ACC112 (cell line): ENCODE data around the gene KCP.
"Not testable (repeated sequence)": the region's sequence is repeated elsewhere in the genome, so short reads cannot be mapped to it uniquely, and the experiment has no call there.

Experiments
- H2AFZ ChIP-seq: fragments of 200-600 bp; sonication (generic); one replicate; pipeline ENCODE4 v1.6.0; 2017; ENCODE audit warnings: antibody characterized with exemption, low read length; ENCODE audit not compliant: unreplicated experiment
- H3K27ac ChIP-seq: fragments of 200-600 bp; sonication (generic); 2 replicates; pipeline ENCODE4 v1.5.1; 2014; ENCODE audit warnings: low read depth, mild to moderate bottlenecking, antibody characterized with exemption, low read length, moderate library complexity
- H3K27me3 ChIP-seq: fragments of 200-600 bp; sonication (generic); 2 replicates; pipeline ENCODE4 v1.6.1; 2014; ENCODE audit warnings: mild to moderate bottlenecking, antibody characterized with exemption, low read length, moderate library complexity, mixed read lengths; ENCODE audit not compliant: insufficient read depth
- H3K36me3 ChIP-seq: fragments of 200-600 bp; sonication (generic); 2 replicates; pipeline ENCODE4 v1.6.1; 2016; ENCODE audit warnings: mild to moderate bottlenecking, antibody characterized with exemption, low read length, moderate library complexity, mixed read lengths; ENCODE audit not compliant: insufficient read depth
- H3K4me1 ChIP-seq: fragments of 200-600 bp; sonication (generic); one replicate; pipeline ENCODE4 v1.6.1; 2016; ENCODE audit warnings: low read length, mixed read lengths; ENCODE audit not compliant: insufficient read depth, unreplicated experiment, control insufficient read depth
- H3K4me3 ChIP-seq: fragments of 200-600 bp; sonication (generic); 2 replicates; pipeline ENCODE4 v1.5.1; 2014; ENCODE audit warnings: mild to moderate bottlenecking, low read depth, low read length
- H3K79me2 ChIP-seq: fragments of 200-600 bp; sonication (generic); one replicate; pipeline ENCODE4 v1.6.0; 2016; ENCODE audit warnings: low read length; ENCODE audit not compliant: control insufficient read depth, unreplicated experiment, insufficient read depth

KCP gene

GRCh38 chr7:128912709-128913495 lies 2.4 kb upstream of the KCP start:
- H3K4me1 ChIP-seq, H3K79me2 ChIP-seq, H3K4me3 ChIP-seq, H3K36me3 ChIP-seq, H2AFZ ChIP-seq, H3K27ac ChIP-seq: not testable (repeated sequence)
- peaks cover 77% of the 10 kb centered on the region for H3K27me3 ChIP-seq

DNA sequence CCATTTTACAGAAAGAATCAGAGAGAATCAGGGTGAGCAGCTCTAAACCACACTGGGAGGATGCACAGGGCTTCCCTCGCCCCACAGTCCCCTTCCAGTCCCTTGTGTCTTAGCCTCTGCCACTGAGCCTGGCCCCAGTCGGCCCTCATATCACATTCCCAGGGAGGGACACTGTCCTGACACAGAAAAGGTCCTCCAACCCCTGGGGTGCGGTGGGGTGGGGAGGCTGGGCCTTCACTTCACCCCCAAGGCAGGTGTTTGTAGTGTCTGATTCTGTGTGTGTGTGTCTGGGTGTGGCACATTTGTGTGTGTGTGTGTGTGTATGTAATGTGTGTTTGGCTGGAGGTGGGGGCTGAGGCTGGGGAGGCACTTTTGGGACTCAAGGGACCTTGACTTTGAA lies 1.8 kb upstream of the KCP start:
- no peak overlapping the region for H2AFZ ChIP-seq
- no peaks in the 10 kb centered on the region for H3K4me1 ChIP-seq
- no peak overlapping the region for H3K27ac ChIP-seq
- peaks cover 80% of the 10 kb centered on the region for H3K27me3 ChIP-seq
- no peaks in the 10 kb centered on the region for H3K36me3 ChIP-seq
- H3K79me2 ChIP-seq = no peaks in the 10 kb centered on the region
- no peak overlapping the region for H3K4me3 ChIP-seq

DNA sequence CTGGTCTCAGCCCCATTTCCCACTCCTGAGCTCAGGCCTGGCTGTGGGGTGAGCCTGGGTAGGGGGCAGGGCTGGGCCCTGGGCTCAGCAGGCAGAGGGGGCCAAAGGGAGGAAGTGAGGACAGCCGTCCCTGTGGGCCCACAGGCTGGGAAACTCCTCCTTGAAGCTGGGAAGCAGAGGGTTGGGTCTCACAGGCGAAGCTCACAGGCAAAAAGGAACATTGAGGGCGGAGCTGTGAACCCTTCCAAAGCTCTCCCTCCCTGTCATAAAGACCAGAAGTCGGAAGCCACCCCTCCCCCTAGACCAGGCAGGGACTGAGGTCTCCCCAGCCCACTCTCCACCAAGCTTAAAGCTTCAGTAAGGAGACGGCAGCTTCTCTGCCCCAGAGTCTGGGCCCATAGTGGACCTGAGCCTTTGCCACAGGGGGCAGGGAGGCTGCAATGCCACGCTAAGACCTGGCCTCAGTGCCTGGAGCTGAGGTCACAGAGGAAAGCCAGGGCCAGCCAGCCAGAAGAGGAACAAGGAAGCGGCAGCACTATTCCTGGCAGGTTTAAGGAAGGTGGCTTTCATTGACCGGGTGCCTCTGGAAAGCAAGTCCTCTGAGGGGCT lies 1.0 kb upstream of the KCP start:
- no peaks in the 10 kb centered on the region for H3K4me1 ChIP-seq
- no peaks in the 10 kb centered on the region for H3K79me2 ChIP-seq
- no peaks in the 10 kb centered on the region for H3K36me3 ChIP-seq
- no peak overlapping the region for H3K4me3 ChIP-seq
- H3K27me3 ChIP-seq = peaks cover 78% of the 10 kb centered on the region
- H2AFZ ChIP-seq = no peak overlapping the region
- no peak overlapping the region for H3K27ac ChIP-seq

DNA sequence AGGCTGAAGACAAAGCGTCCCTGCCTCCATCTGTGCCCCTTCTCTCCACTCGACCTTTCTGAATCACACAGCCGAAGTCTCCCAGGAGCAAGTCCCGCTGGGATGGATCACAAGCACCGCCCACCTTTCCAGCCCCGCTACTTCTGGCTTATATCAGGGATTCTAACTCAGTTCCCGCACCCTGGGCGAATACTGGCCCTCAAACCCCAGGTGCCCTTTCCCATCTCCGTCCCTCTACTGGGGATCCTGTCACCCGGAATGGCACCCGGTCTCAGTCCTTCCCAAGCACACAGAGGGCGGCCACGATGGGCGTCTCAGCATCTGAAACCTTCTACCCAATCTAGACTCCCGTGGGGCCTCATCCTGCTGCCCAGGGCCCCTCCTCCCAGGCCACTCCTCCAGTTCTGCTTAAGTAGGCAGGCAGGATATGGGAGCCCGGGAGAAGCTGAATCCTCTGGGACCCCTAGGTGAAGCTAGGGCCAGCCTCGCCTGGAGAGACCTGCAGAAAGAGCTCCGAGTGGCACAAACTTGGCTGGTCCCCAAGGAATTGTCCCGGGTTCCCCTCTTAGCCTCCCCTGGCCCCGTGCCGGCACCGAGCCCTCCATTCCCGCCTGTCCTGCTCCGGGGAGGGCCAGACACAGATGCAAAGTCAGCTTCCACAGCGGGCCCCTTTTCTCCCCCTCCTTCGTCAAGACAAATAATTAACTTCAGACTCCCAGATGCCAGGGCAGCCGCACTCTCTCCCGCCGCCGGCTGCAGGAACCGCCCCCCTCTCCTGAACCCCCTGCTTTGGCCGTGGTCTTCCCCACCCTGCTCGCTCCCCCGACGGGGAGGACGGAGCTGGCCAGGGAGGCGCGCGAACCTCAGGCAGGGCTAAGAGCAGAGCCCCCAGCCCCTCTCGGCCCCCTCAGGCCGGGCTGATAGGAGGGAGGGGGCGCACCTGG lies 612 bp downstream of the KCP start:
- Histone ChIP-seq H3K4me3 (peak overlapping the region; percentile 11; the same call in 1 of the 2 replicates), H3K27me3 (peaks cover 68% of the 10 kb centered on the region), H2AFZ (no peak overlapping the region)

GRCh38 chr7:128908750-128909624 lies 1.5 kb downstream of the KCP start:
- H2AFZ ChIP-seq = no peak overlapping the region
- H3K79me2 ChIP-seq = no peaks in the 10 kb centered on the region
- H3K27me3 ChIP-seq = peaks cover 59% of the 10 kb centered on the region
- H3K36me3 ChIP-seq = no peaks in the 10 kb centered on the region
- no peak overlapping the region for H3K27ac ChIP-seq
- no peak overlapping the region for H3K4me3 ChIP-seq
- no peaks in the 10 kb centered on the region for H3K4me1 ChIP-seq

More for the DNA sequence above, 612 bp downstream of the KCP start:
- Histone ChIP-seq H3K36me3 (no peaks in the 10 kb centered on the region), H3K4me1 (no peaks in the 10 kb centered on the region), H3K79me2 (no peaks in the 10 kb centered on the region), H3K27ac (no peak overlapping the region)

GRCh38 chr7:128906766-128907559 lies 3.5 kb downstream of the KCP start:
- Histone ChIP-seq H3K79me2 (no peaks in the 10 kb centered on the region), H3K4me1 (peaks cover 9% of the 10 kb centered on the region), H3K36me3 (no peaks in the 10 kb centered on the region), H3K27me3 (peaks cover 49% of the 10 kb centered on the region), H3K27ac (no peak overlapping the region), H3K4me3 (no peak overlapping the region), H2AFZ (no peak overlapping the region)

GRCh38 chr7:128906001-128906765 lies 4.3 kb downstream of the KCP start:
- Histone ChIP-seq H3K27me3 (peaks cover 41% of the 10 kb centered on the region), H3K79me2 (no peaks in the 10 kb centered on the region), H3K4me3 (no peak overlapping the region), H3K4me1 (peaks cover 9% of the 10 kb centered on the region), H2AFZ (no peak overlapping the region), H3K27ac (no peak overlapping the region), H3K36me3 (no peaks in the 10 kb centered on the region)

GRCh38 chr7:128904381-128905197 lies 5.9 kb downstream of the KCP start:
- H3K27ac ChIP-seq = no peak overlapping the region
- no peak overlapping the region for H3K4me3 ChIP-seq
- H3K36me3 ChIP-seq = no peaks in the 10 kb centered on the region; the same call in 1 of the 2 replicates
- no peaks in the 10 kb centered on the region for H3K79me2 ChIP-seq
- peaks cover 29% of the 10 kb centered on the region for H3K27me3 ChIP-seq
- peaks cover 9% of the 10 kb centered on the region for H3K4me1 ChIP-seq
- H2AFZ ChIP-seq = no peak overlapping the region
